IMR-90 (cell line): ENCODE measurements around the gene HSD17B14.

Experiments
- BHLHE40 ChIP-seq: fragments of 150-350 bp; IDR thresholded peaks from 2 replicates; pipeline ENCODE4 v1.6.1; 2016; ENCODE audit warnings: mild to moderate bottlenecking, low read depth, low read length
- CEBPB ChIP-seq: IDR thresholded peaks from 2 replicates; pipeline ENCODE4 v1.6.1; 2012; ENCODE audit warnings: low read depth, low read length, improper control_type of control experiment
- CHD1 ChIP-seq: IDR thresholded peaks from 2 replicates; pipeline ENCODE4 v1.6.1; 2012; ENCODE audit warnings: low read depth, low read length, improper control_type of control experiment
- CTCF ChIP-seq: conservative IDR thresholded peaks from 2 replicates; pipeline ENCODE4 v1.5.1; 2012; ENCODE audit warnings: mild to moderate bottlenecking, low read depth, low read length, improper control_type of control experiment
- ELK1 ChIP-seq: fragments of 150-350 bp; IDR thresholded peaks from 2 replicates; pipeline ENCODE4 v1.6.1; 2016; ENCODE audit warnings: low read depth, mild to moderate bottlenecking, low read length, moderate library complexity, borderline replicate concordance
- FOS ChIP-seq: fragments of 150-350 bp; IDR thresholded peaks from 2 replicates; pipeline ENCODE4 v1.6.1; 2016; ENCODE audit warnings: low read depth, low read length
- MXI1 ChIP-seq: IDR thresholded peaks from 2 replicates; pipeline ENCODE4 v1.6.1; 2012; ENCODE audit warnings: low read depth, mild to moderate bottlenecking, low read length, moderate library complexity, borderline replicate concordance
- POLR2A ChIP-seq: IDR thresholded peaks from 2 replicates; pipeline ENCODE4 v1.6.1; 2012; ENCODE audit warnings: mild to moderate bottlenecking, low read depth, low read length
- RAD21 ChIP-seq: IDR thresholded peaks from 2 replicates; pipeline ENCODE4 v1.6.1; 2012; ENCODE audit warnings: low read length, improper control_type of control experiment
- RCOR1 ChIP-seq: IDR thresholded peaks from 2 replicates; pipeline ENCODE4 v1.6.1; 2012; ENCODE audit warnings: mild to moderate bottlenecking, low read length, improper control_type of control experiment; ENCODE audit not compliant: insufficient replicate concordance
- RFX5 ChIP-seq: IDR thresholded peaks from 2 replicates; pipeline ENCODE4 v1.8.0; 2012; ENCODE audit warnings: low read depth, mild to moderate bottlenecking, low read length, moderate library complexity
- SMC3 ChIP-seq: fragments of 150-350 bp; IDR thresholded peaks from 2 replicates; pipeline ENCODE4 v1.6.1; 2016; ENCODE audit warnings: low read depth, mild to moderate bottlenecking, antibody characterized with exemption, low read length, moderate library complexity
- USF2 ChIP-seq: fragments of 150-350 bp; IDR thresholded peaks from 2 replicates; pipeline ENCODE4 v1.6.1; 2017; ENCODE audit warnings: mild to moderate bottlenecking, antibody characterized with exemption, low read length, low read depth

GRCh38 chr19:48866692-48867091 is 30.4 kb upstream of the HSD17B14 start:
- no peak for TF ChIP-seq CTCF
- no peak for TF ChIP-seq ELK1
- no peak for TF ChIP-seq POLR2A
- no peak for TF ChIP-seq CHD1
- TF ChIP-seq FOS, result no peak
- no peak for TF ChIP-seq RFX5
- TF ChIP-seq CEBPB, result no peak
- TF ChIP-seq RAD21, result no peak
- no peak for TF ChIP-seq RCOR1
- no peak for TF ChIP-seq USF2
- TF ChIP-seq SMC3, result no peak
- no peak for TF ChIP-seq BHLHE40
- no peak for TF ChIP-seq MXI1
